H1 (cell line): ENCODE data around the gene SLX4IP. TPM values are rescaled to one million over a fixed set of nuclear protein-coding genes. Genes with fewer than 3 reads are reported as not detected.

Experiments
- BACH1 ChIP-seq: IDR thresholded peaks from 2 replicates; pipeline ENCODE4 v1.6.1; 2012; ENCODE audit warnings: low read length, improper control_type of control experiment
- BCL11A ChIP-seq, 2 experiments: IDR thresholded peaks; one replicate each; pipeline ENCODE4 v1.6.1; 2011; ENCODE audit warnings: low read depth in 2 of 2, low read length in 2 of 2, mild to moderate bottlenecking in 2 of 2
- CBX8 ChIP-seq: fragments of 300-800, 300-1000 bp; sonication (generic); IDR thresholded peaks from 2 replicates; pipeline ENCODE4 v1.7.1; 2016; ENCODE audit warnings: low read depth, low read length, borderline replicate concordance
- EGR1 ChIP-seq: IDR thresholded peaks from 2 replicates; pipeline ENCODE4 v1.6.1; 2011; ENCODE audit warnings: low read depth, low read length, borderline replicate concordance
- JUN ChIP-seq: IDR thresholded peaks from 2 replicates; pipeline ENCODE4 v1.6.1; 2011; ENCODE audit warnings: low read depth, mild to moderate bottlenecking, improper control_type of control experiment, low read length
- NRF1 ChIP-seq: IDR thresholded peaks from 2 replicates; pipeline ENCODE4 v1.6.1; 2011; ENCODE audit warnings: mild to moderate bottlenecking, low read depth, low read length, improper control_type of control experiment
- POU5F1 ChIP-seq: IDR thresholded peaks from 2 replicates; pipeline ENCODE4 v1.6.1; 2011; ENCODE audit warnings: low read depth, mild to moderate bottlenecking, low read length, moderate library complexity
- RNF2 ChIP-seq: fragments of 200-900, 300-1000 bp; sonication (generic); IDR thresholded peaks from 2 replicates; pipeline ENCODE4 v1.7.1; 2016; ENCODE audit warnings: borderline replicate concordance, low read depth, mild to moderate bottlenecking, antibody characterized with exemption, low read length; ENCODE audit not compliant: poor library complexity, severe bottlenecking; ENCODE audit errors: missing control alignments
- SP4 ChIP-seq: IDR thresholded peaks from 2 replicates; pipeline ENCODE4 v1.6.1; 2012; ENCODE audit warnings: low read length, inconsistent platforms
- polyA plus RNA-seq, 7 experiments: library from polyadenylated mRNA; depleted of rRNA in 3 of 7; stranded (reverse) in 5 of 7; unstranded in 2 of 7; fragments of >200 nt in 5 of 7; fragments of 200-250 nt in 2 of 7; gene quantifications; 1 replicate in 5 of 7; 2 replicates in 1 of 7; 4 replicates in 1 of 7; pipeline versions ENCODE4 v1.2.1 to v1.2.3, GENCODE V29; 2011 to 2013; ENCODE audit warnings: missing spikeins in 2 of 7, mixed read lengths in 2 of 7
- total RNA-seq: library from RNA; stranded (reverse); fragmentation: NEBNext Ultra II Directional; extraction: Animal tissue kit (Norgen Biotek cat#: 25700); gene quantifications from 2 replicates; pipeline ENCODE4 v1.2.1, GENCODE V29; 2021
- TF ChIP-seq, protein P1 (sequence below): IDR thresholded peaks from 2 replicates; pipeline ENCODE4 v1.6.1; 2012; ENCODE audit warnings: low read length, inconsistent platforms

The SLX4IP gene
- total and polyA plus RNA-seq, 2 of the 8 experiments (the other 6 are each of a cell fraction or from before 2014, with no cell fraction given) = 2.4 to 8.7 TPM

DNA sequence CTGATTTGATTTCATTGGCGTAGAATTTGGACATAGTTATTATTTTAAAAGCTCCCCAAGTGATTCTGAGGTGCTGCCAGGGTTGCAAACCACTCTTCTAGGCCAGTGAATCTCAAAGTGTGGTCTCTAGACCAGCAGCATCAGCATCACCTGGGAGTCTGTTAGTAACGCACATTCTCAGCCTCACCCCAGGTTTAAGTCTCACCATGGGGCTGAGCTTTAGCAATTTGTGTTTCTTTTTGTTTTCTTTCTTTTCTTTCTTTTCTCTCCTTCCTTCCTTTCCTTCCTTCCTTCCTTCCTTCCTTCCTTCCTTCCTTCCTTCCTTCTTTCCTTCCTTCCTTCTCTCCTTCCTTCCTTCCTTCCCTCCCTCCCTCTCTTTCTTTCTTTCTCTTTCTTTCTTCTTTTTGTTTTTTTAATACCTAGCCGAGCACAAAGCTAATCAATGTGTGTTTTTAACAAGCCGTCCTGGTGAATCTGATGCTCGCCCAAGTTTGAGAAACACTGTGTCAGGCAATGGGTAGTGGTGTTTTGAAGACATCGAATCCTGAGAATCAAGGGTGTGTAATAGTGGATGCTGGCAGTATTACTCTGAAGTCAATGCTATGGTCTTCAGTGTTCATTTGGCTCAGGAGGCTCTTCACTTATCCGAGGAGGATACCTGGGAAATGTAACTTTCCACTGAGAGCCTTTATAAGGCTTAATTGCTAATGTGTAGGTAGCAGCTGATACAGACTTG is 104.9 kb downstream of the SLX4IP start (continued):
- TF ChIP-seq, protein P1, sequence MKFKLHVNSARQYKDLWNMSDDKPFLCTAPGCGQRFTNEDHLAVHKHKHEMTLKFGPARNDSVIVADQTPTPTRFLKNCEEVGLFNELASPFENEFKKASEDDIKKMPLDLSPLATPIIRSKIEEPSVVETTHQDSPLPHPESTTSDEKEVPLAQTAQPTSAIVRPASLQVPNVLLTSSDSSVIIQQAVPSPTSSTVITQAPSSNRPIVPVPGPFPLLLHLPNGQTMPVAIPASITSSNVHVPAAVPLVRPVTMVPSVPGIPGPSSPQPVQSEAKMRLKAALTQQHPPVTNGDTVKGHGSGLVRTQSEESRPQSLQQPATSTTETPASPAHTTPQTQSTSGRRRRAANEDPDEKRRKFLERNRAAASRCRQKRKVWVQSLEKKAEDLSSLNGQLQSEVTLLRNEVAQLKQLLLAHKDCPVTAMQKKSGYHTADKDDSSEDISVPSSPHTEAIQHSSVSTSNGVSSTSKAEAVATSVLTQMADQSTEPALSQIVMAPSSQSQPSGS = no peak
- TF ChIP-seq BACH1 (no peak), CBX8 (no peak), EGR1 (no peak), NRF1 (no peak), RNF2 (no peak), POU5F1 (no peak), BCL11A (IDR thresholded peaks at IDR 0.05; ENCODE audit: low read depth in 2 of 2, low read length in 2 of 2) (no peak), JUN (no peak), SP4 (no peak)
- TF ChIP-seq, all 59 proteins: peak for 0
